Heart right ventricle (tissue), 16 donors: ENCODE data around the gene RAP1GAP2. TPM values are rescaled to one million over a fixed set of nuclear protein-coding genes. Genes with fewer than 3 reads are reported as not detected.

Source experiments
- ATAC-seq, 8 donors: fragments of 200-7000 bp; cut with Tn5 transposase; one replicate each; pipeline ENCODE4 v1.9.1; 2020; ENCODE audit warnings: mild to moderate bottlenecking in 8 of 8, moderate library complexity in 8 of 8, moderate number of reproducible peaks in 1 of 8
- DNase-seq, 2 donors: peaks; one replicate each; pipeline ENCODE4 v3.0.0-alpha.2; 2020
- H3K27ac ChIP-seq, 10 donors: fragments of 200-600 bp; sonication (generic) in 2 of 10; one replicate each; pipeline versions ENCODE4 v1.5.0 to v1.8.0; 2020 to 2022; ENCODE audit warnings: mild to moderate bottlenecking in 3 of 10
- H3K27me3 ChIP-seq, 7 donors: fragments of 200-600 bp; one replicate each; pipeline ENCODE4 v1.8.0; 2021 to 2022; ENCODE audit warnings: mild to moderate bottlenecking in 2 of 7
- H3K36me3 ChIP-seq, 9 donors: fragments of 200-600 bp; sonication (generic) in 1 of 9; one replicate each; pipeline versions ENCODE4 v1.5.0 to v1.8.0; 2020 to 2022; ENCODE audit warnings: mild to moderate bottlenecking in 2 of 9
- H3K4me1 ChIP-seq, 9 donors: fragments of 200-600 bp; sonication (generic) in 1 of 9; one replicate each; pipeline versions ENCODE4 v1.5.0 to v1.8.0; 2020 to 2022; ENCODE audit warnings: mild to moderate bottlenecking in 4 of 9
- H3K4me3 ChIP-seq, 10 donors: fragments of 200-600 bp; sonication (generic) in 2 of 10; one replicate each; pipeline versions ENCODE4 v1.5.0 to v1.8.0; 2020 to 2022; ENCODE audit warnings: mild to moderate bottlenecking in 7 of 10, moderate library complexity in 2 of 10
- H3K9me3 ChIP-seq, 11 donors: fragments of 200-600 bp in 10 of 11; sonication (generic) in 2 of 11; one replicate each; pipeline versions ENCODE4 v1.5.0 to v1.8.0; 2013 to 2022; ENCODE audit warnings: mild to moderate bottlenecking in 2 of 11, control low read depth in 1 of 11, moderate library complexity in 1 of 11
- CTCF ChIP-seq, 9 donors: fragments of 200-600 bp; sonication (generic) in 2 of 9; IDR thresholded peaks; one replicate each; pipeline versions ENCODE4 v1.5.0 to v1.8.0; 2021 to 2022; ENCODE audit warnings: antibody characterized with exemption in 9 of 9, mild to moderate bottlenecking in 5 of 9, moderate library complexity in 1 of 9
- WGBS, 2 donors: extraction: QIAGEN DNeasy Blood & Tissue Kit; methylation state at CpG; one replicate each; pipeline ENCODE4 v1.1.7; 2013; ENCODE audit warnings: inconsistent platforms in 1 of 2; 5-methylcytosine and 5-hydroxymethylcytosine counted together
- intact Hi-C, 10 donors: fragments of 100-400 bp; cut with DNase I; formaldehyde crosslinking; loops; one replicate each; pipeline versions ENCODE4 v1.11.1 to v1.14.2; 2022
- polyA plus RNA-seq, 2 donors: library from polyadenylated mRNA; stranded (reverse); fragments of 200-250 nt; gene quantifications; one replicate each; pipeline ENCODE4 v1.2.3, GENCODE V29; 2013
- total RNA-seq, 10 donors: library from RNA; stranded (reverse); fragmentation: NEBNext Ultra II Directional in 3 of 10; extraction: Animal tissue kit (Norgen Biotek cat#: 25700) in 3 of 10; gene quantifications; one replicate each; pipeline versions ENCODE4 v1.2.1 to v1.2.4, GENCODE V29; 2021 to 2023
- donor health status: Arrhythmogenic right ventricular cardiomyopathy.
- donor health status: ischemic (EF 13 %, LVEDD 7.1; RV severe dilation, severe dysfunction).
- donor health status: healthy with polysubstance abuse.
- donor health status: DM: no; HTN: yes; CAD: no.
- donor health status: DM: no; HTN: no; CAD: no.
- donor health status: ischemic (EF 25% LVEDD 6.9; RV normal size, moderate dysfunction).
- donor health status: ischemic (EF 25% LVEDD 5.7; RV mildly dilated, moderate dysfunction).
- donor health status: healthy.
- donor health status: DM: yes; HTN: yes; CAD: no.
- donor health status: Ischemic cardiomyopathy.
- donor health status: ischemic (EF 35%, LVEDD 5.7; RV mildly dilated, moderate dysfunction).
- donor health status: nonischemic (EF 11% LVEDD 7.7; RV severe dilation, severe dysfunction).
- donor health status: DM: yes; HTN: yes; CAD: no.
- donor health status: PGD.
- donor health status: ischemic (EF 29% LVEDD 5.4; RV normal size, mild dysfunction).
- donor health status: nonischemic (EF 23%, LVEDD 6.1; RV moderate dilation, normal function).

RAP1GAP2 gene
- total and polyA plus RNA-seq, 12 donors: 9.5 to 51.3 (median 34.6) TPM

DNA sequence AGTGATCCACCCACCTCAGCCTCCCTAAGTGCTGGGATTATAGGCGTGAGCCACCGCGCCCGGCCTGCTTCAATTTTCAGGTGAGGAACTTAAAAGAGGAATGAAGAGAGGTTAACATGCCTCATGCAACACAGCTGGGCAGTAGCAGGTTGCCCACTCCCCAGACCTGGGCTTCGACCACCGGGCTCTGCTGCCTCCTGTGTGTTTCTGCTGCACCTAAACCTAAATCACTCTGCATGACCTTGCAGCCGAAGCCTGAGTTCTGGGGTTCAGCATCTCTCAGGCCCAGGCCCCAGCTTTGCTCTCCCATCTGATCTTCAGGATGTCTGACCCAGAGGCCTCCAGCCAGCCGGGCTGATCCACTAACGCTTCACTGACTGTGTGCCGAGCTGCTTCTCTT is 154.6 kb downstream of the RAP1GAP2 start:
- no peak for TF ChIP-seq CTCF (IDR thresholded peaks at IDR 0.05)
- H3K4me3 ChIP-seq: no peak overlapping the region
- no peak for ATAC-seq

GRCh38 chr17:2952174-2952845 is 156.1 kb downstream of the RAP1GAP2 start:
- intact Hi-C loops: no loop called here
- DNase-seq (no peak), ATAC-seq (no peak)
- Histone ChIP-seq H3K4me3 (no peak overlapping the region), H3K27me3 (no peaks in the 10 kb centered on the region), H3K27ac (no peak overlapping the region), H3K9me3 (no peaks in the 10 kb centered on the region), H3K36me3 (no peaks in the 10 kb centered on the region), H3K4me1 (peaks cover 0 to 19% (median 0%) of the 10 kb centered on the region in 9 donors)
- no peak for TF ChIP-seq CTCF (IDR thresholded peaks at IDR 0.05)
- 84 to 85% methylated on average over 8 of the region's 8 CpGs for WGBS, 2 donors

More for the DNA sequence above, 154.6 kb downstream of the RAP1GAP2 start:
- intact Hi-C loops: no loop called here
- H3K27me3 ChIP-seq: no peaks in the 10 kb centered on the region
- H3K27ac ChIP-seq: no peak overlapping the region
- H3K4me1 ChIP-seq: peaks cover 0 to 15% (median 3%) of the 10 kb centered on the region in 9 donors
- 88 to 95% methylated on average over 10 of the region's 10 CpGs for WGBS, 2 donors
- no peak for DNase-seq
- H3K9me3 ChIP-seq: no peaks in the 10 kb centered on the region
- H3K36me3 ChIP-seq: no peaks in the 10 kb centered on the region

GRCh38 chr17:2954898-2955445 is 158.7 kb downstream of the RAP1GAP2 start:
- no peak for TF ChIP-seq CTCF (IDR thresholded peaks at IDR 0.05)
- no peak for DNase-seq
- H3K36me3 ChIP-seq: no peaks in the 10 kb centered on the region
- no peaks in the 10 kb centered on the region for H3K27me3 ChIP-seq
- intact Hi-C loops: no loop called here
- H3K9me3 ChIP-seq: no peaks in the 10 kb centered on the region
- H3K4me3 ChIP-seq: no peak overlapping the region
- peaks cover 0 to 23% (median 0%) of the 10 kb centered on the region in 9 donors for H3K4me1 ChIP-seq
- no peak for ATAC-seq
- WGBS, 2 donors: 72 to 79% methylated on average over 8 of the region's 8 CpGs
- H3K27ac ChIP-seq: no peak overlapping the region

DNA sequence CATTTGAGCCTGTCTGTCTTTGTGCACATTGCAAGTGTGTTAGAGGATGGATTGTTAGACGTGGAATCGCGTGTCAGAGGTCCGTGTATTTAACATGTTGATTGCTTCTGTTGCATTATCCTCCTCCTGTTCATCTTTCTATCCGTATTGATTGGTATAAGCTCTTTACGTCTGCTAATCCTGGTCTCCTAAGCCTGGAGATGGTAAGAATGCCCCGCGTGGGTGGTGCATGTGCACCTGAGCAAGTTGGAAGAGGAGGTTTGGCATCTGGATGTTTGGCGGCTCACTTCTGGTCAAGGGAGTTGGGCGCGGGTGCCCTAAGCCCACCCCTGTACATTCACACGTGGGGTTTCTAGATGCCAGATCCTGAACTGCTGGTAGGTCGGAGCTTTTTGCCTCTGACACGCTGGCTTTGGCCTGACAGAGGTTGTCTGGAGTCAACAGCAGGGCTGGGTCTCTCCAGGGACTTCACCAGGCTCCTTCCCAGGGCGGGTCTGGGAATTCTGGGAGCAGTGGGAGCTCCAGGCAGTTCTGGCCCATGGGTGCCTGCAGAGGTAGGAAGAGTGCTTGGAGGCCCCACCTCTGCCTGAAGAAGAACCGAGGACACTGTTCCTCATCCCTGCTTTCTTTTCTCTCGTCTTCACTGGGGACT is 159.8 kb downstream of the RAP1GAP2 start:
- H3K4me1 ChIP-seq: peaks cover 0 to 27% (median 0%) of the 10 kb centered on the region in 9 donors
- H3K27me3 ChIP-seq: no peaks in the 10 kb centered on the region
- no peak for ATAC-seq
- H3K27ac ChIP-seq: no peak overlapping the region
- DNase-seq: no peak
- no peak overlapping the region for H3K4me3 ChIP-seq
- WGBS, 2 donors: 87 to 90% methylated on average over 17 of the region's 17 CpGs
- no peaks in the 10 kb centered on the region for H3K9me3 ChIP-seq
- intact Hi-C loops: no loop called here
- no peak for TF ChIP-seq CTCF (IDR thresholded peaks at IDR 0.05)
- no peaks in the 10 kb centered on the region for H3K36me3 ChIP-seq
